K562 (cell line): ENCODE results near the gene REX1BD. TPM values are rescaled to one million over a fixed set of nuclear protein-coding genes. Genes with fewer than 3 reads are reported as not detected.
A peak's percentile ranks its signal among the peaks of the same experiment; 100 is the strongest.

Source experiments
- CSDE1 ChIP-seq, 2 experiments: fragments of 450-650 bp; IDR thresholded peaks; 2 replicates each; pipeline ENCODE4 v1.6.1; 2016; ENCODE audit warnings: mild to moderate bottlenecking in 1 of 2
- E2F6 ChIP-seq, 2 experiments: IDR thresholded peaks; 2 replicates each; pipeline ENCODE4 v1.6.1; 2011; ENCODE audit warnings: borderline replicate concordance in 1 of 2, control low read depth in 1 of 2, low read depth in 1 of 2, low read length in 1 of 2, mild to moderate bottlenecking in 1 of 2, mixed read lengths in 1 of 2, moderate library complexity in 1 of 2; ENCODE audit not compliant: insufficient read depth in 1 of 2, insufficient read length in 1 of 2, poor library complexity in 1 of 2, severe bottlenecking in 1 of 2; ENCODE audit errors: extremely low read depth in 1 of 2
- ETS2 ChIP-seq: IDR thresholded peaks from 2 replicates; pipeline ENCODE4 v1.6.1; 2016; ENCODE audit warnings: borderline replicate concordance, missing genetic modification characterization, mild to moderate bottlenecking, moderate library complexity, missing compliant biosample characterization; ENCODE audit not compliant: poor library complexity, severe bottlenecking
- FUS ChIP-seq: fragments of 200-400 bp; formaldehyde crosslinking; optimal IDR thresholded peaks from 2 replicates; pipeline ENCODE3; 2017; ENCODE audit warnings: low read depth, low read length
- GABPB1 ChIP-seq: sonication (generic); formaldehyde crosslinking; IDR thresholded peaks from 2 replicates; pipeline ENCODE4 v1.8.0; 2022; ENCODE audit warnings: mild to moderate bottlenecking, missing genetic modification reagents
- HMGN3 ChIP-seq: IDR thresholded peaks from 2 replicates; pipeline ENCODE4 v1.6.1; 2011; ENCODE audit warnings: borderline replicate concordance, low read depth, mild to moderate bottlenecking, mixed read lengths, low read length; ENCODE audit not compliant: insufficient read length; ENCODE audit errors: extremely low read depth
- HNRNPH1 ChIP-seq: fragments of 200-400 bp; formaldehyde crosslinking; optimal IDR thresholded peaks from 2 replicates; pipeline ENCODE3; 2017; ENCODE audit warnings: low read depth, mild to moderate bottlenecking, low read length, moderate library complexity
- KLF13 ChIP-seq: fragments of 450-650 bp; IDR thresholded peaks from 2 replicates; pipeline ENCODE4 v1.6.1; 2016; ENCODE audit warnings: missing genetic modification characterization, low read depth, mild to moderate bottlenecking, missing compliant biosample characterization, moderate library complexity, borderline replicate concordance
- MAX ChIP-seq: sonication (generic); formaldehyde crosslinking; IDR thresholded peaks from 2 replicates; pipeline ENCODE4 v1.9.0; 2022; ENCODE audit warnings: mild to moderate bottlenecking, missing genetic modification reagents
- MCM5 ChIP-seq: fragments of 450-650 bp; IDR thresholded peaks from 2 replicates; pipeline ENCODE4 v1.6.1; 2016; ENCODE audit warnings: low read depth
- MED1 ChIP-seq: sonication (generic); formaldehyde crosslinking; IDR thresholded peaks from 2 replicates; pipeline ENCODE4 v1.8.1; 2023; ENCODE audit warnings: missing genetic modification reagents, borderline replicate concordance
- NFE2L1 ChIP-seq: fragments of 450-650 bp; IDR thresholded peaks from 2 replicates; pipeline ENCODE4 v1.6.1; 2016; ENCODE audit warnings: missing genetic modification characterization, low read depth, mild to moderate bottlenecking, missing compliant biosample characterization, moderate library complexity, borderline replicate concordance
- POLR3G ChIP-seq: IDR thresholded peaks from 2 replicates; pipeline ENCODE4 v1.6.1; 2011; ENCODE audit not compliant: insufficient read length, insufficient replicate concordance; ENCODE audit errors: extremely low read depth
- PRPF4 ChIP-seq: fragments of 200-400 bp; formaldehyde crosslinking; IDR thresholded peaks from one replicate; pipeline ENCODE4 v1.6.1; 2017; ENCODE audit warnings: low read length, low read depth, mild to moderate bottlenecking; ENCODE audit not compliant: insufficient read depth, poor library complexity, severe bottlenecking
- SMARCA4 ChIP-seq: fragments of 450-650 bp; IDR thresholded peaks from 2 replicates; pipeline ENCODE4 v1.6.1; 2016
- THRAP3 ChIP-seq: fragments of 450-650 bp; IDR thresholded peaks from 2 replicates; pipeline ENCODE4 v1.6.1; 2016; ENCODE audit warnings: mild to moderate bottlenecking, inconsistent platforms, borderline replicate concordance
- THRB ChIP-seq: fragments of 450-650 bp; formaldehyde crosslinking; conservative IDR thresholded peaks from 2 replicates; pipeline ENCODE4 v1.4.0; 2022; ENCODE audit warnings: mild to moderate bottlenecking, missing genetic modification characterization
- ZBTB5 ChIP-seq: fragments of 450-650 bp; IDR thresholded peaks from 2 replicates; pipeline ENCODE4 v1.6.1; 2017; ENCODE audit warnings: antibody characterized with exemption
- ZFP91 ChIP-seq: sonication (generic); formaldehyde crosslinking; IDR thresholded peaks from 2 replicates; pipeline ENCODE4 v1.8.0; 2022; ENCODE audit warnings: mild to moderate bottlenecking, missing genetic modification reagents
- ZSCAN32 ChIP-seq: fragments of 450-650 bp; formaldehyde crosslinking; IDR thresholded peaks from 2 replicates; pipeline ENCODE4 v1.4.0; 2020; ENCODE audit warnings: mild to moderate bottlenecking, moderate library complexity
- polyA plus RNA-seq, 8 experiments: library from polyadenylated mRNA; depleted of rRNA in 4 of 8; stranded (reverse) in 5 of 8; unstranded in 3 of 8; fragments of >200 nt; fragmentation: Nextera tagmentation in 2 of 8; fragmentation: Illumina TruSeq in 1 of 8; extraction: Ambion mirVana in 2 of 8; extraction: Trizol in 1 of 8; gene quantifications; 2 replicates each; pipeline versions ENCODE4 v1.2.1 to v1.2.3, GENCODE V29; 2011 to 2014; ENCODE audit warnings: inconsistent platforms in 1 of 8, missing spikeins in 1 of 8
- total RNA-seq, 7 experiments: library from RNA; depleted of rRNA in 6 of 7; stranded (reverse); fragments of >200 nt in 6 of 7; fragmentation: Illumina TruSeq in 2 of 7; extraction: Trizol in 2 of 7; gene quantifications; 2 replicates each; pipeline versions ENCODE4 v1.2.1 to v1.2.3, GENCODE V29; 2011 to 2021; ENCODE audit warnings: low replicate concordance in 1 of 7

REX1BD gene
- total and polyA plus RNA-seq, 9 of the 15 experiments (the other 6 are each of a cell fraction or from before 2014, with no cell fraction given), result 1.9 to 136 (median 13.8) TPM

GRCh38 chr19:18588611-18589379 lies at the start of gene REX1BD (continued):
- no peak for TF ChIP-seq ZBTB5
- TF ChIP-seq PRPF4, result no peak
- TF ChIP-seq HMGN3, result peak; percentile 70
- TF ChIP-seq CSDE1 (IDR thresholded peaks at IDR 0.05), result no peak
- no peak for TF ChIP-seq KLF13 (tag)
- TF ChIP-seq ETS2, result no peak
- no peak for TF ChIP-seq THRB
- 0 out of 2 replicates have a peak, but pooled peaks have one; percentile 65 for TF ChIP-seq SMARCA4
- TF ChIP-seq POLR3G, result no peak
- TF ChIP-seq E2F6 (IDR thresholded peaks at IDR 0.05; ENCODE audit: borderline replicate concordance in 1 of 2, extremely low read depth in 1 of 2, insufficient read depth in 1 of 2, insufficient read length in 1 of 2, low read depth in 1 of 2, low read length in 1 of 2, poor library complexity in 1 of 2, severe bottlenecking in 1 of 2), result no peak
- TF ChIP-seq MED1 (CRISPR knock-in tag), result no peak
- no peak for TF ChIP-seq MAX (CRISPR knock-in tag)
- TF ChIP-seq ZFP91 (CRISPR knock-in tag), result 0 out of 2 replicates have a peak, but pooled peaks have one; percentile 70
- no peak for TF ChIP-seq HNRNPH1
- peak; percentile 48; the same call in 1 of the 2 replicates for TF ChIP-seq ZSCAN32 (CRISPR knock-in tag)
- TF ChIP-seq NFE2L1 (tag), result no peak
- TF ChIP-seq THRAP3, result no peak
- peak; percentile 94 for TF ChIP-seq FUS
- TF ChIP-seq GABPB1 (CRISPR knock-in tag), result peak; percentile 87
- TF ChIP-seq MCM5, result no peak
